HG03175 (cell line): Measurements from ENCODE around the gene MAPKAP1.

Source experiments
- ATAC-seq: cut with Tn5 transposase; IDR thresholded peaks from one replicate; pipeline ENCODE4 v1.9.1; 2021; ENCODE audit warnings: mild to moderate bottlenecking, moderate library complexity; ENCODE audit not compliant: unreplicated experiment

MAPKAP1 gene

GRCh38 chr9:125679597-125680189 is 27.3 kb downstream of the MAPKAP1 start:
- no peak for ATAC-seq

- no peak for ATAC-seq
Observed at GRCh38 chr9:125674981-125675973, 31.7 kb downstream of the MAPKAP1 start.

- ATAC-seq, result no peak
Observed at GRCh38 chr9:125672876-125673275, 34.1 kb downstream of the MAPKAP1 start.

GRCh38 chr9:125663127-125663526 is 43.9 kb downstream of the MAPKAP1 start:
- no peak for ATAC-seq

- ATAC-seq, result no peak
Observed at GRCh38 chr9:125660557-125660956, 46.5 kb downstream of the MAPKAP1 start.

- no peak for ATAC-seq
Observed at GRCh38 chr9:125659954-125660353, 47.1 kb downstream of the MAPKAP1 start.

- ATAC-seq, result no peak
Observed at GRCh38 chr9:125659201-125659840, 47.7 kb downstream of the MAPKAP1 start.

- ATAC-seq, result no peak
Observed at GRCh38 chr9:125656560-125656959, 50.4 kb downstream of the MAPKAP1 start.

GRCh38 chr9:125655691-125656410 is 51.2 kb downstream of the MAPKAP1 start:
- no peak for ATAC-seq

GRCh38 chr9:125655066-125655633 is 51.9 kb downstream of the MAPKAP1 start:
- no peak for ATAC-seq

- ATAC-seq, result no peak
Observed at GRCh38 chr9:125654121-125654520, 52.9 kb downstream of the MAPKAP1 start.

GRCh38 chr9:125653325-125653724 is 53.7 kb downstream of the MAPKAP1 start:
- ATAC-seq, result no peak

- ATAC-seq, result no peak
Observed at GRCh38 chr9:125652759-125653158, 54.2 kb downstream of the MAPKAP1 start.

GRCh38 chr9:125652233-125652594 is 54.8 kb downstream of the MAPKAP1 start:
- no peak for ATAC-seq

- ATAC-seq, result no peak
Observed at GRCh38 chr9:125651576-125652232, 55.3 kb downstream of the MAPKAP1 start.

GRCh38 chr9:125650271-125650737 is 56.7 kb downstream of the MAPKAP1 start:
- peak; percentile 79 for ATAC-seq

- ATAC-seq, result no peak
Observed at GRCh38 chr9:125649826-125650225, 57.2 kb downstream of the MAPKAP1 start.

- no peak for ATAC-seq
Observed at GRCh38 chr9:125649315-125649714, 57.7 kb downstream of the MAPKAP1 start.

GRCh38 chr9:125648294-125648693 is 58.7 kb downstream of the MAPKAP1 start:
- no peak for ATAC-seq

- ATAC-seq, result no peak
Observed at GRCh38 chr9:125646621-125647100, 60.3 kb downstream of the MAPKAP1 start.
